ENCODE results near the gene SLC20A1.

DNA sequence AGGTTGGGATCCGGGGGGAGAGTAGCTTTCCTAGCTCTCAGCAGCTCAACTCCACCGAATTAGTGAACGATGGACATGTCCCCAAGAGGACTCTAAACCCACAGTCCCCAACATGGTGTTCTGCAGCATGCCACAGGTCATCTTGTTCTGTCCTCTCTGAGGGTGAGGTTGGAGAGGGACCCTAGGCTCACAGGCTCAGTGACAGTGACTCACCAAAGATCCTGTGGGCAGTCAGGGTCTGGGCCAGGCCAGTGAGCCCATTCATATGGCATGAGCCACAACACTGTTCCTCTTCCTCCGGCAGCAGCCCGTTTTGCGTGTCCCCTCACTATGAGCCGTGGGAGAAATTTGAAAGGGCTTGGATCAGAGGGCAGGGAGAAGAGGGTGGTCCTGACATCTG lies 2.8 kb upstream of the SLC20A1 start:
- TF ChIP-seq, protein P1, sequence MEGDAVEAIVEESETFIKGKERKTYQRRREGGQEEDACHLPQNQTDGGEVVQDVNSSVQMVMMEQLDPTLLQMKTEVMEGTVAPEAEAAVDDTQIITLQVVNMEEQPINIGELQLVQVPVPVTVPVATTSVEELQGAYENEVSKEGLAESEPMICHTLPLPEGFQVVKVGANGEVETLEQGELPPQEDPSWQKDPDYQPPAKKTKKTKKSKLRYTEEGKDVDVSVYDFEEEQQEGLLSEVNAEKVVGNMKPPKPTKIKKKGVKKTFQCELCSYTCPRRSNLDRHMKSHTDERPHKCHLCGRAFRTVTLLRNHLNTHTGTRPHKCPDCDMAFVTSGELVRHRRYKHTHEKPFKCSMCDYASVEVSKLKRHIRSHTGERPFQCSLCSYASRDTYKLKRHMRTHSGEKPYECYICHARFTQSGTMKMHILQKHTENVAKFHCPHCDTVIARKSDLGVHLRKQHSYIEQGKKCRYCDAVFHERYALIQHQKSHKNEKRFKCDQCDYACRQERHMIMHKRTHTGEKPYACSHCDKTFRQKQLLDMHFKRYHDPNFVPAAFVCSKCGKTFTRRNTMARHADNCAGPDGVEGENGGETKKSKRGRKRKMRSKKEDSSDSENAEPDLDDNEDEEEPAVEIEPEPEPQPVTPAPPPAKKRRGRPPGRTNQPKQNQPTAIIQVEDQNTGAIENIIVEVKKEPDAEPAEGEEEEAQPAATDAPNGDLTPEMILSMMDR (conservative IDR thresholded peaks at IDR 0.05) = no peak
- TF ChIP-seq EZH2 (IDR thresholded peaks at IDR 0.05; ENCODE audit: low read depth) = no peak
